ENCODE results near the gene REV3L.

The REV3L gene

GRCh38 chr6:111494951-111495635 is 12.1 kb upstream of the REV3L start:
- DNase-seq (ENCODE audit: low read depth): no peak
- TF ChIP-seq CTCF (IDR thresholded peaks at IDR 0.05; ENCODE audit: control insufficient read depth, insufficient read depth, low read depth, low read length, missing control alignments): no peak
- no peak overlapping the region for H3K4me3 ChIP-seq (ENCODE audit: control insufficient read depth, low read depth, low read length)

- no peak for TF ChIP-seq CTCF (IDR thresholded peaks at IDR 0.05; ENCODE audit: control insufficient read depth, insufficient read depth, low read depth, low read length, missing control alignments)
- no peak for DNase-seq (ENCODE audit: low read depth)
- no peak overlapping the region for H3K4me3 ChIP-seq (ENCODE audit: control insufficient read depth, low read depth, low read length)
These were observed 9.5 kb upstream of the REV3L start for GRCh38 chr6:111492499-111492898.

GRCh38 chr6:111490067-111490466 is 7.0 kb upstream of the REV3L start:
- TF ChIP-seq CTCF (IDR thresholded peaks at IDR 0.05; ENCODE audit: control insufficient read depth, insufficient read depth, low read depth, low read length, missing control alignments): no peak
- DNase-seq (ENCODE audit: low read depth): no peak

GRCh38 chr6:111487661-111488060 is 4.6 kb upstream of the REV3L start:
- DNase-seq (ENCODE audit: low read depth): peak; percentile 67
- no peak overlapping the region for H3K4me3 ChIP-seq (ENCODE audit: control insufficient read depth, low read depth, low read length)
- TF ChIP-seq CTCF (IDR thresholded peaks at IDR 0.05; ENCODE audit: control insufficient read depth, insufficient read depth, low read depth, low read length, missing control alignments): no peak

More at GRCh38 chr6:111490067-111490466, 7.0 kb upstream of the REV3L start:
- no peak overlapping the region for H3K4me3 ChIP-seq (ENCODE audit: control insufficient read depth, low read depth, low read length)

GRCh38 chr6:111486921-111487320 is 3.9 kb upstream of the REV3L start:
- no peak for DNase-seq (ENCODE audit: low read depth)
- TF ChIP-seq CTCF (IDR thresholded peaks at IDR 0.05; ENCODE audit: control insufficient read depth, insufficient read depth, low read depth, low read length, missing control alignments): no peak
- H3K4me3 ChIP-seq (ENCODE audit: control insufficient read depth, low read depth, low read length): no peak overlapping the region

GRCh38 chr6:111486475-111486874 is 3.5 kb upstream of the REV3L start:
- no peak for TF ChIP-seq CTCF (IDR thresholded peaks at IDR 0.05; ENCODE audit: control insufficient read depth, insufficient read depth, low read depth, low read length, missing control alignments)
- no peak overlapping the region for H3K4me3 ChIP-seq (ENCODE audit: control insufficient read depth, low read depth, low read length)
- no peak for DNase-seq (ENCODE audit: low read depth)

Data from AG09309 (cell line).